Measurements from ENCODE around the gene C1orf159. TPM values are rescaled to one million over a fixed set of nuclear protein-coding genes. Genes with fewer than 3 reads are reported as not detected.
A peak's percentile ranks its signal among the peaks of the same experiment; 100 is the strongest.

Gene C1orf159
- total and polyA plus RNA-seq, 2 experiments from 2014 or later, result 7.1 to 25.1 TPM

- Histone ChIP-seq H3K4me3 (no peak overlapping the region), H3K4me1 (ENCODE audit: insufficient read depth) (peaks cover 12% of the 10 kb centered on the region), H3K9me2 (replicated peaks; ENCODE audit: insufficient read depth) (no peaks in the 10 kb centered on the region), H3K79me2 (no peaks in the 10 kb centered on the region), H3K36me3 (replicated peaks; ENCODE audit: insufficient read depth, low read depth) (no peaks in the 10 kb centered on the region), H3K4me2 (no peak overlapping the region), H2AFZ (no peak overlapping the region), H3K27me3 (no peaks in the 10 kb centered on the region), H3K9me3 (ENCODE audit: low read depth) (no peaks in the 10 kb centered on the region), H3K27ac (no peak overlapping the region), H4K20me1 (ENCODE audit: insufficient read depth, poor library complexity, severe bottlenecking) (no peaks in the 10 kb centered on the region)
- TF ChIP-seq EZH2 (IDR thresholded peaks at IDR 0.05; ENCODE audit: borderline replicate concordance) (no peak), EZH2phosphoT487 (IDR thresholded peaks at IDR 0.05; ENCODE audit: low read depth, severe bottlenecking, unreplicated experiment) (no peak), CTCF (IDR thresholded peaks at IDR 0.05; ENCODE audit: poor library complexity) (no peak)
- WGBS (ENCODE audit: low lambda C conversion rate, missing lambda C conversion rate), result 81% methylated on average over 11 of the region's 21 CpGs
- no peak for DNase-seq (ENCODE audit: low spot score)
These were observed 40.5 kb downstream of the C1orf159 start for GRCh38 chr1:1075148-1075935.

- no peak for TF ChIP-seq EZH2 (IDR thresholded peaks at IDR 0.05; ENCODE audit: borderline replicate concordance)
- TF ChIP-seq EZH2phosphoT487 (IDR thresholded peaks at IDR 0.05; ENCODE audit: low read depth, severe bottlenecking, unreplicated experiment), result no peak
- no peak for TF ChIP-seq CTCF (IDR thresholded peaks at IDR 0.05; ENCODE audit: poor library complexity)
- no peak overlapping the region for H3K4me3 ChIP-seq
- H3K9me3 ChIP-seq (ENCODE audit: low read depth), result no peaks in the 10 kb centered on the region
- no peak overlapping the region for H2AFZ ChIP-seq
- no peaks in the 10 kb centered on the region for H3K9me2 ChIP-seq (replicated peaks; ENCODE audit: insufficient read depth)
- no peaks in the 10 kb centered on the region for H3K79me2 ChIP-seq
- H3K4me2 ChIP-seq, result no peak overlapping the region
- DNase-seq (ENCODE audit: low spot score), result no peak
- no peaks in the 10 kb centered on the region for H3K36me3 ChIP-seq (replicated peaks; ENCODE audit: insufficient read depth, low read depth)
- H3K27ac ChIP-seq, result no peak overlapping the region
- 91% methylated on average over 14 of the region's 14 CpGs for WGBS (ENCODE audit: low lambda C conversion rate, missing lambda C conversion rate)
- H3K27me3 ChIP-seq, result no peaks in the 10 kb centered on the region
- no peaks in the 10 kb centered on the region for H4K20me1 ChIP-seq (ENCODE audit: insufficient read depth, poor library complexity, severe bottlenecking)
- H3K4me1 ChIP-seq (ENCODE audit: insufficient read depth), result peaks cover 8% of the 10 kb centered on the region
These were observed 41.2 kb downstream of the C1orf159 start for GRCh38 chr1:1074631-1075147.

GRCh38 chr1:1073743-1074587, 41.9 kb downstream of the C1orf159 start, which contains the start of gene RNF223:
Gene RNF223 (minus strand): TSS chr1:1074306. CDS start chr1:1072566, 1,740 bp downstream.
- TF ChIP-seq CTCF (IDR thresholded peaks at IDR 0.05; ENCODE audit: poor library complexity) (no peak), EZH2phosphoT487 (IDR thresholded peaks at IDR 0.05; ENCODE audit: low read depth, severe bottlenecking, unreplicated experiment) (no peak), EZH2 (IDR thresholded peaks at IDR 0.05; ENCODE audit: borderline replicate concordance) (no peak)
- 67% methylated on average over 23 of the region's 35 CpGs for WGBS (ENCODE audit: low lambda C conversion rate, missing lambda C conversion rate)
- no peaks in the 10 kb centered on the region for H3K27me3 ChIP-seq

More at GRCh38 chr1:1073743-1074587, 41.9 kb downstream of the C1orf159 start, which contains the start of gene RNF223:
- Histone ChIP-seq H3K4me1 (ENCODE audit: insufficient read depth) (peaks cover 5% of the 10 kb centered on the region), H3K79me2 (no peaks in the 10 kb centered on the region), H4K20me1 (ENCODE audit: insufficient read depth, poor library complexity, severe bottlenecking) (no peaks in the 10 kb centered on the region), H2AFZ (no peak within 1 kb of the TSS), H3K9me3 (ENCODE audit: low read depth) (no peaks in the 10 kb centered on the region), H3K4me3 (no peak within 1 kb of the TSS), H3K36me3 (replicated peaks; ENCODE audit: insufficient read depth, low read depth) (no peaks in the 10 kb centered on the region), H3K27ac (peak within 1 kb of the TSS; percentile 82), H3K9me2 (replicated peaks; ENCODE audit: insufficient read depth) (no peaks in the 10 kb centered on the region), H3K4me2 (peak within 1 kb of the TSS; percentile 56)
- peak; percentile 78 for DNase-seq (ENCODE audit: low spot score)
